B cell (primary cell): Measurements from ENCODE around the gene SH2D5.

Experiments
- EZH2 ChIP-seq: IDR thresholded peaks from 2 replicates; pipeline ENCODE4 v1.6.1; 2012; ENCODE audit warnings: borderline replicate concordance, low read depth, mild to moderate bottlenecking, moderate library complexity, low read length; ENCODE audit not compliant: insufficient read depth, poor library complexity, severe bottlenecking
- TF ChIP-seq, protein P1 (sequence below): fragments of 200-600 bp; IDR thresholded peaks from one replicate; pipeline ENCODE4 v1.8.0; 2022; ENCODE audit warnings: antibody characterized with exemption, mild to moderate bottlenecking

- TF ChIP-seq, protein P1, sequence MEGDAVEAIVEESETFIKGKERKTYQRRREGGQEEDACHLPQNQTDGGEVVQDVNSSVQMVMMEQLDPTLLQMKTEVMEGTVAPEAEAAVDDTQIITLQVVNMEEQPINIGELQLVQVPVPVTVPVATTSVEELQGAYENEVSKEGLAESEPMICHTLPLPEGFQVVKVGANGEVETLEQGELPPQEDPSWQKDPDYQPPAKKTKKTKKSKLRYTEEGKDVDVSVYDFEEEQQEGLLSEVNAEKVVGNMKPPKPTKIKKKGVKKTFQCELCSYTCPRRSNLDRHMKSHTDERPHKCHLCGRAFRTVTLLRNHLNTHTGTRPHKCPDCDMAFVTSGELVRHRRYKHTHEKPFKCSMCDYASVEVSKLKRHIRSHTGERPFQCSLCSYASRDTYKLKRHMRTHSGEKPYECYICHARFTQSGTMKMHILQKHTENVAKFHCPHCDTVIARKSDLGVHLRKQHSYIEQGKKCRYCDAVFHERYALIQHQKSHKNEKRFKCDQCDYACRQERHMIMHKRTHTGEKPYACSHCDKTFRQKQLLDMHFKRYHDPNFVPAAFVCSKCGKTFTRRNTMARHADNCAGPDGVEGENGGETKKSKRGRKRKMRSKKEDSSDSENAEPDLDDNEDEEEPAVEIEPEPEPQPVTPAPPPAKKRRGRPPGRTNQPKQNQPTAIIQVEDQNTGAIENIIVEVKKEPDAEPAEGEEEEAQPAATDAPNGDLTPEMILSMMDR: no peak
- TF ChIP-seq EZH2: no peak
Measured at GRCh38 chr1:20670936-20671335, 61.6 kb downstream of the SH2D5 start.
